ENCODE measurements around the gene CFAP20DC.
"Not testable (repeated sequence)": the region's sequence is repeated elsewhere in the genome, so short reads cannot be mapped to it uniquely, and the experiment has no call there.

Gene CFAP20DC

DNA sequence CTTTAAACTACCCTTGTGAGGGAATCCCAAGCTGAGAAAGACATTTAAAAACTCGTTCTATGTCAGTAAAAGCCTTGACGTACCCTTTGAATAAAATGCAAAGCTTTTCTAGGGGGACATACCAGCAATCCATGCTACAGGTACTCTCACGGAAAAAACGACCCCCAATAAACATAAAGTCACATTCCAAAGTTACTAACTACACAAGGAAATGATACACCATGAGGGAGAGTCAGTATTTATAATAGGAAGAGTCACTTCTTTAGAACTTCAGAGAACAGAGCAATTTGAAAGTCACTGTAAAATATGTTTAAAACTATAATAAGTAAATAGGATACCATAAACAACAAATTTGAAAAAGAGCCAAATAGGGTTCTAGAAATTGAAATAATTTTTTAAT, 63.2 kb downstream of the CFAP20DC start:
- Histone ChIP-seq H4K91ac (ENCODE audit: low read depth, low read length, poor library complexity) (no peak overlapping the region), H3K9me3 (replicated peaks in 1 of 2; ENCODE audit: control insufficient read depth in 2 of 2, insufficient read depth in 1 of 2, low read depth in 1 of 2, low read length in 2 of 2) (no peaks in the 10 kb centered on the region), H3K4ac (ENCODE audit: low read length) (no peak overlapping the region), H3K14ac (ENCODE audit: low read length) (no peak overlapping the region), H2BK5ac (ENCODE audit: low read length) (no peak overlapping the region), H3K23ac (ENCODE audit: low read depth, low read length, poor library complexity) (no peak overlapping the region), H2BK12ac (ENCODE audit: low read length) (no peak overlapping the region), H2BK120ac (ENCODE audit: low read depth, low read length) (no peak overlapping the region), H3K36me3 (replicated peaks in 1 of 2; ENCODE audit: control insufficient read depth in 2 of 2, insufficient read depth in 2 of 2, low read length in 2 of 2) (no peaks in the 10 kb centered on the region), H4K8ac (ENCODE audit: low read depth, low read length) (no peak overlapping the region), H3K79me1 (ENCODE audit: low read depth, low read length) (no peaks in the 10 kb centered on the region), H3K18ac (ENCODE audit: low read length) (no peak overlapping the region), H3K4me1 (ENCODE audit: control insufficient read depth in 2 of 2, insufficient read depth in 1 of 2, low read depth in 1 of 2, low read length in 2 of 2) (peaks cover 0 to 2% of the 10 kb centered on the region in 2 donors), H3K27ac (replicated peaks; ENCODE audit: low read length) (no peak overlapping the region), H3K4me3 (ENCODE audit: low read length in 2 of 2) (no peak overlapping the region), H2AFZ (ENCODE audit: low read length) (no peak overlapping the region), H2AK5ac (ENCODE audit: low read depth, low read length) (no peak overlapping the region), H3K27me3 (ENCODE audit: control insufficient read depth in 3 of 3, insufficient read depth in 3 of 3, low read depth in 1 of 3, low read length in 3 of 3) (no peaks in the 10 kb centered on the region), H3K9ac (ENCODE audit: low read depth, low read length, poor library complexity) (no peak overlapping the region), H3K4me2 (ENCODE audit: insufficient read depth, low read length, poor library complexity, severe bottlenecking) (no peak overlapping the region), H2BK15ac (ENCODE audit: low read length) (no peak overlapping the region)
- DNase-seq (ENCODE audit: low spot score), result no peak
- WGBS, 2 donors (ENCODE audit: extremely low coverage in 2 of 2, insufficient read length in 2 of 2, insufficient replicate concordance in 1 of 2), result no CpG with 5 or more reads among the region's 4 CpGs

DNA sequence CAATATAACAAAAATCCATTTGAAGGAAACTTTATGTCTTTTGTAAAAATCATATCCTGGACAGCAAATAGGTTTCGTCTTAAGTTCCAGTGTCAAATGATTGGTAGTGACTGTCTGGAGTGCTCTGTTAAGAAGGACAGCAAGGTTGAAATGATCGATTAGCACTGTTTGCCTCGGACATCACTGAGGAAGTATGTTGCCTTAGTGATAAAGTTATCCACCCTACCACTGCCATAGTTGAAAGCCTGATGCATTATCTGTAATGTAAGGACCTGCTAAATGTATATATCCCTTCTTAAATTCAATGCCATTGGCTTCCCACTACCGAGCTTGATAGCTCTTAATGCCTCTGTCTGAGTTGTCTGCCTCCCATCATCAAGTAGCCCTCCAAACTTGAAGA, 70.0 kb downstream of the CFAP20DC start:
- Histone ChIP-seq H2AFZ (ENCODE audit: low read length) (no peak overlapping the region), H3K18ac (ENCODE audit: low read length) (no peak overlapping the region), H3K4ac (ENCODE audit: low read length) (no peak overlapping the region), H2BK12ac (ENCODE audit: low read length) (no peak overlapping the region), H2BK5ac (ENCODE audit: low read length) (no peak overlapping the region), H3K4me3 (ENCODE audit: low read length in 2 of 2) (no peak overlapping the region), H2BK15ac (ENCODE audit: low read length) (no peak overlapping the region), H3K79me1 (ENCODE audit: low read depth, low read length) (no peaks in the 10 kb centered on the region), H3K4me2 (ENCODE audit: insufficient read depth, low read length, poor library complexity, severe bottlenecking) (no peak overlapping the region), H2AK5ac (ENCODE audit: low read depth, low read length) (no peak overlapping the region), H4K91ac (ENCODE audit: low read depth, low read length, poor library complexity) (no peak overlapping the region), H3K27me3 (ENCODE audit: control insufficient read depth in 3 of 3, insufficient read depth in 3 of 3, low read depth in 1 of 3, low read length in 3 of 3) (peaks cover 0 to 3% (median 0%) of the 10 kb centered on the region in 3 experiments), H3K23ac (ENCODE audit: low read depth, low read length, poor library complexity) (no peak overlapping the region), H3K27ac (replicated peaks; ENCODE audit: low read length) (no peak overlapping the region), H3K9me3 (replicated peaks in 1 of 2; ENCODE audit: control insufficient read depth in 2 of 2, insufficient read depth in 1 of 2, low read depth in 1 of 2, low read length in 2 of 2) (no peaks in the 10 kb centered on the region), H4K8ac (ENCODE audit: low read depth, low read length) (no peak overlapping the region), H3K14ac (ENCODE audit: low read length) (no peak overlapping the region), H2BK120ac (ENCODE audit: low read depth, low read length) (no peak overlapping the region), H3K9ac (ENCODE audit: low read depth, low read length, poor library complexity) (no peak overlapping the region), H3K4me1 (ENCODE audit: control insufficient read depth in 2 of 2, insufficient read depth in 1 of 2, low read depth in 1 of 2, low read length in 2 of 2) (no peaks in the 10 kb centered on the region), H3K36me3 (replicated peaks in 1 of 2; ENCODE audit: control insufficient read depth in 2 of 2, insufficient read depth in 2 of 2, low read length in 2 of 2) (no peaks in the 10 kb centered on the region)
- no CpG with 5 or more reads among the region's 4 CpGs for WGBS, 2 donors (ENCODE audit: extremely low coverage in 2 of 2, insufficient read length in 2 of 2, insufficient replicate concordance in 1 of 2)
- no peak for DNase-seq (ENCODE audit: low spot score)

DNA sequence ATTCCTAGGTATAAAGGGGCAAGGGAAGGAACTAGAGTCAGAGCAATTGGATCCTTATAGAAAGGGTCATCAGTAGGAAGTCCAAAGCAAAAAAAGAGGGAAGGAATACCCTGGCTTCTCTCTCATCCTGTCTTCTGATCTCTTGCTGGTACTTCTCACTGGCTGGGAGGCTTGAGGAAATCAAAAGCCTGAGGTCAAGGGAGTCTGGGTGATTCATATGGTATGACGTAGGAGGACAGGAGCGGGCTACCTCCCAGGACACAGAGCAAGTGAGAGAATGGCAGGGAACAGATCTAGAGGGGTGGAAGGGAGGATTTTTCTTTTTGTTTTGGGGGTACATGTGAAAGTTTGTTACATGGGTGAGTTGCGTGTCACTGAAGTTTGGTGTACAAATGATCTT, 76.0 kb downstream of the CFAP20DC start:
- H3K36me3 ChIP-seq (replicated peaks in 1 of 2; ENCODE audit: control insufficient read depth in 2 of 2, insufficient read depth in 2 of 2, low read length in 2 of 2), result no peaks in the 10 kb centered on the region
- no peaks in the 10 kb centered on the region for H3K79me1 ChIP-seq (ENCODE audit: low read depth, low read length)
- H3K23ac ChIP-seq (ENCODE audit: low read depth, low read length, poor library complexity), result no peak overlapping the region
- no peaks in the 10 kb centered on the region for H3K9me3 ChIP-seq (replicated peaks in 1 of 2; ENCODE audit: control insufficient read depth in 2 of 2, insufficient read depth in 1 of 2, low read depth in 1 of 2, low read length in 2 of 2)
- no peak overlapping the region for H3K14ac ChIP-seq (ENCODE audit: low read length)
- no peak overlapping the region for H2AFZ ChIP-seq (ENCODE audit: low read length)
- no peak overlapping the region for H2BK12ac ChIP-seq (ENCODE audit: low read length)
- H3K9ac ChIP-seq (ENCODE audit: low read depth, low read length, poor library complexity), result no peak overlapping the region
- no peak overlapping the region for H3K4me3 ChIP-seq (ENCODE audit: low read length in 2 of 2)
- no peak overlapping the region for H2BK5ac ChIP-seq (ENCODE audit: low read length)
- H3K4me1 ChIP-seq (ENCODE audit: control insufficient read depth in 2 of 2, insufficient read depth in 1 of 2, low read depth in 1 of 2, low read length in 2 of 2), result peaks cover 0 to 4% of the 10 kb centered on the region in 2 donors
- WGBS, 2 donors (ENCODE audit: extremely low coverage in 2 of 2, insufficient read length in 2 of 2, insufficient replicate concordance in 1 of 2), result no CpG with 5 or more reads among the region's 3 CpGs
- peaks cover 0 to under 1% (median 0%) of the 10 kb centered on the region in 3 experiments for H3K27me3 ChIP-seq (ENCODE audit: control insufficient read depth in 3 of 3, insufficient read depth in 3 of 3, low read depth in 1 of 3, low read length in 3 of 3)
- H3K4ac ChIP-seq (ENCODE audit: low read length), result no peak overlapping the region
- no peak overlapping the region for H2BK15ac ChIP-seq (ENCODE audit: low read length)
- DNase-seq (ENCODE audit: low spot score), result no peak
- H3K27ac ChIP-seq (replicated peaks; ENCODE audit: low read length), result no peak overlapping the region
- H4K8ac ChIP-seq (ENCODE audit: low read depth, low read length), result no peak overlapping the region
- no peak overlapping the region for H3K18ac ChIP-seq (ENCODE audit: low read length)
- H2BK120ac ChIP-seq (ENCODE audit: low read depth, low read length), result no peak overlapping the region
- no peak overlapping the region for H2AK5ac ChIP-seq (ENCODE audit: low read depth, low read length)
- H4K91ac ChIP-seq (ENCODE audit: low read depth, low read length, poor library complexity), result no peak overlapping the region
- H3K4me2 ChIP-seq (ENCODE audit: insufficient read depth, low read length, poor library complexity, severe bottlenecking), result no peak overlapping the region

DNA sequence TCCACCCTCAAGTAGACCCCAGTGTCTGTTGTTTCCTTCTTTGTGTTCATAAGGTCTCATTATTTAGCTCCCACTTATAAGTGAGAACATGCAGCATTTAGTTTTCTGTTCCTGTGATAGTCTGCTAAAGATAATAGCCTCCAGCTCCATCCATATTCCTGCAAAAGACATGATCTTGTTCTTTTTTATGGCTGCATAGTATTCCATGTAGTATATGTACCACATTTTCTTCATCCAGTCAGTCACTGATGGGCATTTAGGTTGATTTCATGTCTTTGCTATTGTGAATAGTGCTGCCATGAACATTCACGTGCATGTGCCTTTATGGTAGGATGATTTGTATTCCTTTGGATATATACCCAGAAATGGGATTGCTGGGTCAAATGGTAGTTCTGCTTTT, 82.0 kb downstream of the CFAP20DC start:
- not testable (repeated sequence) for H3K18ac ChIP-seq (ENCODE audit: low read length); H3K4me2 ChIP-seq (ENCODE audit: insufficient read depth, low read length, poor library complexity, severe bottlenecking); H2AK5ac ChIP-seq (ENCODE audit: low read depth, low read length); H2BK5ac ChIP-seq (ENCODE audit: low read length); H3K23ac ChIP-seq (ENCODE audit: low read depth, low read length, poor library complexity); H4K8ac ChIP-seq (ENCODE audit: low read depth, low read length); H3K79me1 ChIP-seq (ENCODE audit: low read depth, low read length); H3K4me3 ChIP-seq (ENCODE audit: low read length in 2 of 2); H2BK12ac ChIP-seq (ENCODE audit: low read length); H3K36me3 ChIP-seq (replicated peaks in 1 of 2; ENCODE audit: control insufficient read depth in 2 of 2, insufficient read depth in 2 of 2, low read length in 2 of 2); H3K4ac ChIP-seq (ENCODE audit: low read length); H2BK15ac ChIP-seq (ENCODE audit: low read length); H2AFZ ChIP-seq (ENCODE audit: low read length); H3K27ac ChIP-seq (replicated peaks; ENCODE audit: low read length); H3K9me3 ChIP-seq (replicated peaks in 1 of 2; ENCODE audit: control insufficient read depth in 2 of 2, insufficient read depth in 1 of 2, low read depth in 1 of 2, low read length in 2 of 2); H3K9ac ChIP-seq (ENCODE audit: low read depth, low read length, poor library complexity); H2BK120ac ChIP-seq (ENCODE audit: low read depth, low read length); H3K4me1 ChIP-seq (ENCODE audit: control insufficient read depth in 2 of 2, insufficient read depth in 1 of 2, low read depth in 1 of 2, low read length in 2 of 2); H3K27me3 ChIP-seq (ENCODE audit: control insufficient read depth in 3 of 3, insufficient read depth in 3 of 3, low read depth in 1 of 3, low read length in 3 of 3); H3K14ac ChIP-seq (ENCODE audit: low read length); DNase-seq (ENCODE audit: low spot score); H4K91ac ChIP-seq (ENCODE audit: low read depth, low read length, poor library complexity)
- WGBS, 2 donors (ENCODE audit: extremely low coverage in 2 of 2, insufficient read length in 2 of 2, insufficient replicate concordance in 1 of 2), result no CpG with 5 or more reads among the region's 1 CpG

Data from neuronal stem cell (in vitro differentiated cells).